ENCODE data around the gene EHMT1. TPM values are rescaled to one million over a fixed set of nuclear protein-coding genes. Genes with fewer than 3 reads are reported as not detected.

The EHMT1 gene
- total RNA-seq, 1 donor from 2014 or later, result 163 TPM

DNA sequence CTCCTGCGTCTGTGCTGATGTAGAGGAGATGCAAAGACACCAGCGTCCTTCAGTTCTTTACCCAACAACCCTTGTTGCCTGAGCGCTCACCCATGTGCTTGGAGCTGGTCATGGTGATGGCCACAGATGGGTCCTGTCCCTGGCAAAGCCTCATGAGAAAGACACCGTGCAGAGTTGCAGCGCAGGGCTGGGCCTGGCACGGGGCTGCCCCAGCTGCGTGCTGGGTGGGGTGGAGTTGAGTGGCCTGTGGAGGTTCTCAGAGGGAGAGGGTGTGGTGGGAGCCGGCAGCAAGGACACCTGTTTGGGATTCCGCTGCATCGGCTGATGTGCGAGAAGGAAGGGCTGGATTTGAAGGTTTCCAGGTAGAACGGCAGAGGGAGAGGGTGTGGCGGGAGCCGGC lies 133.6 kb downstream of the EHMT1 start:
- TF ChIP-seq, protein P1, sequence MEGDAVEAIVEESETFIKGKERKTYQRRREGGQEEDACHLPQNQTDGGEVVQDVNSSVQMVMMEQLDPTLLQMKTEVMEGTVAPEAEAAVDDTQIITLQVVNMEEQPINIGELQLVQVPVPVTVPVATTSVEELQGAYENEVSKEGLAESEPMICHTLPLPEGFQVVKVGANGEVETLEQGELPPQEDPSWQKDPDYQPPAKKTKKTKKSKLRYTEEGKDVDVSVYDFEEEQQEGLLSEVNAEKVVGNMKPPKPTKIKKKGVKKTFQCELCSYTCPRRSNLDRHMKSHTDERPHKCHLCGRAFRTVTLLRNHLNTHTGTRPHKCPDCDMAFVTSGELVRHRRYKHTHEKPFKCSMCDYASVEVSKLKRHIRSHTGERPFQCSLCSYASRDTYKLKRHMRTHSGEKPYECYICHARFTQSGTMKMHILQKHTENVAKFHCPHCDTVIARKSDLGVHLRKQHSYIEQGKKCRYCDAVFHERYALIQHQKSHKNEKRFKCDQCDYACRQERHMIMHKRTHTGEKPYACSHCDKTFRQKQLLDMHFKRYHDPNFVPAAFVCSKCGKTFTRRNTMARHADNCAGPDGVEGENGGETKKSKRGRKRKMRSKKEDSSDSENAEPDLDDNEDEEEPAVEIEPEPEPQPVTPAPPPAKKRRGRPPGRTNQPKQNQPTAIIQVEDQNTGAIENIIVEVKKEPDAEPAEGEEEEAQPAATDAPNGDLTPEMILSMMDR (conservative IDR thresholded peaks at IDR 0.05), result no peak
- Mint-ChIP-seq H3K27ac (ENCODE audit: unreplicated experiment) (peak overlapping the region; percentile 48), H3K27me3 (ENCODE audit: low read depth) (no peaks in the 10 kb centered on the region), H3K4me3 (no peak overlapping the region), H3K36me3 (ENCODE audit: low read depth) (peaks cover 50% of the 10 kb centered on the region), H3K4me1 (peaks cover 29% of the 10 kb centered on the region), H3K9me3 (peaks cover 8% of the 10 kb centered on the region)
- DNase-seq (ENCODE audit: low read depth, low spot score), result no peak

DNA sequence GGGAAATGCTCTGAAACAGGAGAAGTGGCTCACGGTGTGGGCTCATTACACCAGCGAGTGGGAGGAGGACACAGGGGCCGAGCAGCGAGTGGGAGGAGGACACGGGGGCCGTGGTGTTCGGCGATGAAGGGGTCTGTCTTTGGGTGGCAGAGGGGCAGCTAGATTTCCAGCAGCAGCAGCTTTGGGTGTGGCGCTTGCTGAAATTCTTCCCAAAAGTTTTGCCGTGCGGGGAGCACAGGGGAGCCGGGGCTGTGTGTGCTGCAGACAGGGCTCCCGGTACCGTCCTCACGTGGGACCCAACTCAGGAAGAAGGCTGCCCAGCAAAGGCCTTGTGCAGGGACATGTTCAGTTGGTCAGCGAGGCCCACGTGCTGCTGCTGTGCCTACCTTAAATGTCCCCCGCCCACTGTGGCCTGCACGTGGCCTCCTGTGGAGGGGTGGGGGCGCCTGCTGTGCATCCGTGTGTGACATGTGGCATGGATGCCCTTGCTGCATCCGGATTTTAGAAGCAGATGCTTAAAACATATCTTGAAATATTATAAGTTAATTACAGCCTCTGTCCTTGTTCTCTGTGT lies 134.5 kb downstream of the EHMT1 start:
- H3K4me1 Mint-ChIP-seq, result peaks cover 29% of the 10 kb centered on the region
- no peak for DNase-seq (ENCODE audit: low read depth, low spot score)
- no peaks in the 10 kb centered on the region for H3K27me3 Mint-ChIP-seq (ENCODE audit: low read depth)
- H3K27ac Mint-ChIP-seq (ENCODE audit: unreplicated experiment), result no peak overlapping the region
- peaks cover 8% of the 10 kb centered on the region for H3K9me3 Mint-ChIP-seq
- H3K4me3 Mint-ChIP-seq, result no peak overlapping the region
- H3K36me3 Mint-ChIP-seq (ENCODE audit: low read depth), result peaks cover 56% of the 10 kb centered on the region
- TF ChIP-seq, protein P1 (conservative IDR thresholded peaks at IDR 0.05), result no peak

DNA sequence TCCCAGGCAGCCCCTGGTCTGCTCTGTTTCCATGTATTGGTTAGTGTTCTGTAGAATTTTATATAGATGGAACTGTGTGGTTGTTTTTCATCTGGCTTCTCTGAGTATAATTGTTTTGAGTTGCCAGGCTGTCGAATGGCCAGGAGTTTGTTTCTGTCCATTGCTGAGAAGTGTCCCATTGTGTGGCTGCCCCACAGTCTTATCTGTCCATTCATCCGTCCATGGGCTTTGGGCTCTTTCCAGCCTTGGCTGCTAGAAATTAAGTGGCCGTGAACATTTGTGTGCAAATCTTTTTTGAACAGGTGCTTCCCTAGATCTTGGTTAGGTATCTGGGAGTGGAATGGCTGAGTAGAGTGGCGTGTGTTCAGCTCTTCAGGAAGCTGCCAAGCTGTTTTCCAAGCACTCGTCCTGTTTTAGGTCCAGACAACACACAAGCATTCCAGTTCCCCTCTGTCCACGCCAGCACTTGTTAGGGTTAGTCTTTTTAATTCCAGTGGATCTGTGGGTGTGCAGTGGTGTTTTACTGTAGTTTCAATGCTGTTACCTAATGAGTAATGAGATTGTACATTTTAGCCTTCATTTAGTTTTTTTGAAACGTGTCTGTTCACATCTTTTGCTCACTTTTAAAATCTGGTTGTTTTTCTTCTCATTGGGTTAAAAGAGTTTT lies 136.6 kb downstream of the EHMT1 start:
- TF ChIP-seq, protein P1 (conservative IDR thresholded peaks at IDR 0.05), result no peak
- no peak overlapping the region for H3K27ac Mint-ChIP-seq (ENCODE audit: unreplicated experiment)
- H3K9me3 Mint-ChIP-seq, result peaks cover 8% of the 10 kb centered on the region
- no peak overlapping the region for H3K4me3 Mint-ChIP-seq
- peaks cover 67% of the 10 kb centered on the region for H3K36me3 Mint-ChIP-seq (ENCODE audit: low read depth)
- DNase-seq (ENCODE audit: low read depth, low spot score), result no peak
- H3K27me3 Mint-ChIP-seq (ENCODE audit: low read depth), result no peaks in the 10 kb centered on the region
- peaks cover 22% of the 10 kb centered on the region for H3K4me1 Mint-ChIP-seq

DNA sequence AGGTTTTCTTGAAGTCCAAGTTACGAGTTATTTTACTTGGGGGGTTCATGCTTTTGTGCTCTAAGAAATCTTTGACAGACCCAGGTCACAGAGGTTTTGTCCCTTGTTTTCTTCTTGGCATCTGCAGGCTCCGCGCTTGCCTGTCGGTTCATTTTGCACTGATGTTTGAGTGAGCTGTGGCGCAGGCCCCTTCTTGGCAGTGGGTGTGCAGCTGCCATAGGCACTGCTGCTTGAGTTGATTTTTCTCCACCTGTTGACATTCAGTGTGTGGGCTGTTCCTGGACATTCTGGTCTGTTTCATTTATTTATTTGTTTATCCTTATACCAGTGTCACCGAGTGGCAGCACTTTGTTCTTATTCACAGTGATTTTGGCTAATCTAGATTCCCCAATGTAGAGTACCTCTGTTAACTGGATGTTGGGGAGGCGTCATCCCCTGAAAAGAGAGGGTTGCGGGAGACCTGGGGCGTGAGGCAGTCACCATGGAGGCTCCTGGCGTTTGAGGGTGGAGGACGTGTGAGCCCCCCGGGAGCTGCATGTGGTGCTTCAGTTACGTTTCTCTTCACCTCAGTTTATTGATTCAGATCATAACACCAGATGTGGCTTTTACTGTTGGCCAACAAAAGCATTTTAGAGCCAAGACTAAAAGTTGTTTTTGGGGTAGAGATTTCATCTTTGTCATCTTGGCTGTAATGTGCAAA lies 137.4 kb downstream of the EHMT1 start:
- Mint-ChIP-seq H3K4me3 (no peak overlapping the region), H3K27ac (ENCODE audit: unreplicated experiment) (no peak overlapping the region), H3K27me3 (ENCODE audit: low read depth) (no peaks in the 10 kb centered on the region), H3K36me3 (ENCODE audit: low read depth) (peaks cover 64% of the 10 kb centered on the region), H3K9me3 (peaks cover 8% of the 10 kb centered on the region), H3K4me1 (peaks cover 14% of the 10 kb centered on the region)
- TF ChIP-seq, protein P1 (conservative IDR thresholded peaks at IDR 0.05), result no peak
- no peak for DNase-seq (ENCODE audit: low read depth, low spot score)

DNA sequence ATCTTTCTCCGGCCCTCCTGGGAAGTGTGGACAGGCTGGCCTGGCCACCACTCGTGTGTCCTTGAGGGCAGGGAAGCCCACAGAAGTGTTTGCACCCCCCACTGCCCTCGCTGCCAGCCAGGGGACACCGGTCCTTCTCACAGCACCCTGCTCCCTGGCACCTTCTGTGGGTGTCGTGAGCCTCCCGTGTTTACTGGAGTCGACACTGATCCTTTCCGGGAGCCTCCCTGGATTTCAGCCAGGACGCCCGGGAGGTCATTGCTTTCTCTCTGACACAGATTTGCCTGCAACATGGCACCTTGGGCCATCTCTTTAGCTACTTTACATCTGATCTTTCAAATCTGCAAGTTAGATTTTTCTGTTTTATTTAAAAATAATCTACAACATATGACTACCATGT lies 138.3 kb downstream of the EHMT1 start:
- Mint-ChIP-seq H3K4me3 (no peak overlapping the region), H3K27me3 (ENCODE audit: low read depth) (no peaks in the 10 kb centered on the region), H3K9me3 (peaks cover 8% of the 10 kb centered on the region), H3K36me3 (ENCODE audit: low read depth) (peaks cover 63% of the 10 kb centered on the region), H3K27ac (ENCODE audit: unreplicated experiment) (peak overlapping the region; percentile 35), H3K4me1 (peaks cover 17% of the 10 kb centered on the region)
- no peak for DNase-seq (ENCODE audit: low read depth, low spot score)
- TF ChIP-seq, protein P1 (conservative IDR thresholded peaks at IDR 0.05), result no peak

All from neural crest cell (in vitro differentiated cells).